NCI-H1417 treated with DMSO at 0.1 percent for 48 hours (cell line): ENCODE data around the gene EHBP1L1.
"Not testable (repeated sequence)": the region's sequence is repeated elsewhere in the genome, so short reads cannot be mapped to it uniquely, and the experiment has no call there.

Experiments
- DNase-seq: peaks from one replicate; lab custom pipeline; 2025; lab: John Stamatoyannopoulos, UW

EHBP1L1 gene

GRCh38 chr11:65636108-65637031 is 60.5 kb downstream of the EHBP1L1 start:
- DNase-seq: no peak

- DNase-seq: no peak
Observed at GRCh38 chr11:65637032-65637557, 61.2 kb downstream of the EHBP1L1 start.

GRCh38 chr11:65637794-65638419 is 62.1 kb downstream of the EHBP1L1 start, which contains the start of gene SIPA1:
TSS of gene SIPA1 (plus strand) at chr11:65638101. CDS start at chr11:65640922, 2,821 bp downstream.
- peak; percentile 12 for DNase-seq

GRCh38 chr11:65639228-65639597 is 63.4 kb downstream of the EHBP1L1 start:
- not testable (repeated sequence) for DNase-seq

- no peak for DNase-seq
Observed at GRCh38 chr11:65639623-65640482, 64.0 kb downstream of the EHBP1L1 start.

- DNase-seq: no peak
Observed at GRCh38 chr11:65640483-65641296, 64.8 kb downstream of the EHBP1L1 start.

GRCh38 chr11:65641297-65642013 is 65.6 kb downstream of the EHBP1L1 start:
- DNase-seq: no peak
